ENCODE results near the gene XIRP2.

The XIRP2 gene

DNA sequence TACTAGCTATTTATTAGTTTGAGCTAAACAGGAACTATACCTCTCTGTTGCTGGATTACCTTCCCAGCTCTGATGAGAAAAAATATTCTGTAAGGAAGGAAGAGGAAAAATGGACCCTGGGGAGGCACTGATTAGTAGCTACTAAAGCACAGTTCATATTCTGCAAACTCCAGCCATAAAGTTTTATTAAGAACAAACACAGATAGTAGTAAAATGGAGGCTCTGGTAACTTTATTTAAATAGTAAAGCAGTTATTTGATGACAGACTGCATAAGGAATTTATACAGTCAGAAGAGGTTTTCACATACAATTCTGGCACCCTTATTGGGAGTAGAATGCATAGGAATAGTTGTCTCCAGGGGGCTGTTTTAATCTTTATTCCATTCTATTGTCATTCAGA, 84.1 kb downstream of the XIRP2 start:
- no peak overlapping the region for H3K4me3 ChIP-seq (ENCODE audit: control insufficient read depth, low read depth, low read length)
- no peak for DNase-seq (ENCODE audit: low read depth)
- TF ChIP-seq, protein P1, sequence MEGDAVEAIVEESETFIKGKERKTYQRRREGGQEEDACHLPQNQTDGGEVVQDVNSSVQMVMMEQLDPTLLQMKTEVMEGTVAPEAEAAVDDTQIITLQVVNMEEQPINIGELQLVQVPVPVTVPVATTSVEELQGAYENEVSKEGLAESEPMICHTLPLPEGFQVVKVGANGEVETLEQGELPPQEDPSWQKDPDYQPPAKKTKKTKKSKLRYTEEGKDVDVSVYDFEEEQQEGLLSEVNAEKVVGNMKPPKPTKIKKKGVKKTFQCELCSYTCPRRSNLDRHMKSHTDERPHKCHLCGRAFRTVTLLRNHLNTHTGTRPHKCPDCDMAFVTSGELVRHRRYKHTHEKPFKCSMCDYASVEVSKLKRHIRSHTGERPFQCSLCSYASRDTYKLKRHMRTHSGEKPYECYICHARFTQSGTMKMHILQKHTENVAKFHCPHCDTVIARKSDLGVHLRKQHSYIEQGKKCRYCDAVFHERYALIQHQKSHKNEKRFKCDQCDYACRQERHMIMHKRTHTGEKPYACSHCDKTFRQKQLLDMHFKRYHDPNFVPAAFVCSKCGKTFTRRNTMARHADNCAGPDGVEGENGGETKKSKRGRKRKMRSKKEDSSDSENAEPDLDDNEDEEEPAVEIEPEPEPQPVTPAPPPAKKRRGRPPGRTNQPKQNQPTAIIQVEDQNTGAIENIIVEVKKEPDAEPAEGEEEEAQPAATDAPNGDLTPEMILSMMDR (conservative IDR thresholded peaks at IDR 0.05; ENCODE audit: control insufficient read depth, insufficient read depth, low read depth, low read length): no peak

DNA sequence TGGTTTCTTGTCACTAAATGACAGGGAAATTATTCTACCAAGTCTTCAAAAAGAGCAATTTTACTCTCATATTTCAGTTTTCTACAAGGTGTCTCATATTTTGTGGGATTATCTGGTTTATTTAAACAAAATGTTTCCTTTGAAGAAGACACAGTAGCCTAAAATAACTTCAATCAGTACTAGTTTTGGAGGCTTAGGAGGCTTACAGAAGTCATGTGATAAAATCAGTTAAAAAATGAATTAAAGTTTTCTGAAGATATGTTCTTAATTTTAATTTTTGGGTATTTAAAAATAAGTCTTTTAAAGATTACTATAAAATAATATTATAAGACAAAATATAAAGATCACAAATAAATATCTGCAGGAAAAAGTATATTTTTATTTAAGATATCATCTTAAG, 95.9 kb downstream of the XIRP2 start:
- H3K4me3 ChIP-seq (ENCODE audit: control insufficient read depth, low read depth, low read length): no peak overlapping the region
- TF ChIP-seq, protein P1 (conservative IDR thresholded peaks at IDR 0.05; ENCODE audit: control insufficient read depth, insufficient read depth, low read depth, low read length): no peak
- DNase-seq (ENCODE audit: low read depth): no peak

GRCh38 chr2:166984797-166985196, 96.5 kb downstream of the XIRP2 start:
- H3K4me3 ChIP-seq (ENCODE audit: control insufficient read depth, low read depth, low read length): no peak overlapping the region
- TF ChIP-seq, protein P1 (conservative IDR thresholded peaks at IDR 0.05; ENCODE audit: control insufficient read depth, insufficient read depth, low read depth, low read length): no peak
- DNase-seq (ENCODE audit: low read depth): peak; percentile 41

- TF ChIP-seq, protein P1 (conservative IDR thresholded peaks at IDR 0.05; ENCODE audit: control insufficient read depth, insufficient read depth, low read depth, low read length): no peak
- DNase-seq (ENCODE audit: low read depth): no peak
- H3K4me3 ChIP-seq (ENCODE audit: control insufficient read depth, low read depth, low read length): no peak overlapping the region
Measured at GRCh38 chr2:166994588-166995336, 106.5 kb downstream of the XIRP2 start.

GRCh38 chr2:166996465-166996864, 108.2 kb downstream of the XIRP2 start:
- TF ChIP-seq, protein P1 (conservative IDR thresholded peaks at IDR 0.05; ENCODE audit: control insufficient read depth, insufficient read depth, low read depth, low read length): no peak
- DNase-seq (ENCODE audit: low read depth): no peak
- no peak overlapping the region for H3K4me3 ChIP-seq (ENCODE audit: control insufficient read depth, low read depth, low read length)

DNA sequence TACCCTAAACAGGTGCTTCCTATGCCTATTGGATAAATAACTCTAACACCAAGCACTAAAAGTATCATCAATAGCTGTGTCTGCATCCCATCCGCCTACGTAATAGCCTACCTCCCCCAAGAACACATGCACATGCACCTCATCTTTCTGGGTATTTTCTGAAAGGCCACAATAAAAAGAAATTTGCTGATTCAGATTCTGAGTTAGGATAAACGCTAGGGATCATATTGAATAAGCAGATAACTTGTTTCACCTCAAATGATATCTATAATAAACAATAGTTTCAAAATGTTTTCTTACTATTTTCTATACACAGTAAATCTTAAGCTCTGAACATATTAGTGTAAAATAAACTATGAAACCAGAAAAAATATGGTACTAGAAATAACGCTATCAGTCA, 112.9 kb downstream of the XIRP2 start:
- no peak for DNase-seq (ENCODE audit: low read depth)
- TF ChIP-seq, protein P1 (conservative IDR thresholded peaks at IDR 0.05; ENCODE audit: control insufficient read depth, insufficient read depth, low read depth, low read length): no peak
- H3K4me3 ChIP-seq (ENCODE audit: control insufficient read depth, low read depth, low read length): no peak overlapping the region

All from fibroblast of mammary gland (primary cell).